Activated naive CD4-positive, alpha-beta T cell (primary cell): ENCODE measurements around the gene UQCC2.

Experiments used
- DNase-seq, 4 experiments: peaks; one replicate each; lab custom pipeline; 2025; lab: John Stamatoyannopoulos, UW

UQCC2 gene

GRCh38 chr6:33705955-33706725 is 5.4 kb downstream of the UQCC2 start:
- no peak for DNase-seq

- no peak for DNase-seq
Measured at GRCh38 chr6:33705268-33705885, 6.1 kb downstream of the UQCC2 start.

GRCh38 chr6:33704215-33705066 is 7.1 kb downstream of the UQCC2 start:
- DNase-seq = no peak

GRCh38 chr6:33702345-33702977 is 9.0 kb downstream of the UQCC2 start:
- DNase-seq = no peak

- DNase-seq = peak in 3 of 4 experiments; percentile 36 to 64 (median 61)
Measured at GRCh38 chr6:33700391-33701050, 11.0 kb downstream of the UQCC2 start.

- DNase-seq = no peak
Measured at GRCh38 chr6:33699739-33700138, 11.8 kb downstream of the UQCC2 start.

- DNase-seq = no peak
Measured at GRCh38 chr6:33699131-33699530, 12.4 kb downstream of the UQCC2 start.

GRCh38 chr6:33698494-33698893 is 13.0 kb downstream of the UQCC2 start:
- DNase-seq = no peak

- no peak for DNase-seq
Measured at GRCh38 chr6:33697845-33698244, 13.7 kb downstream of the UQCC2 start.

- peak in 1 of 4 experiments; percentile 26 for DNase-seq
Measured at GRCh38 chr6:33696548-33697518, 14.7 kb downstream of the UQCC2 start.

- DNase-seq = no peak
Measured at GRCh38 chr6:33696076-33696475, 15.4 kb downstream of the UQCC2 start.

GRCh38 chr6:33695451-33695887 is 16.0 kb downstream of the UQCC2 start:
- DNase-seq = no peak

- DNase-seq = no peak
Measured at GRCh38 chr6:33694977-33695376, 16.5 kb downstream of the UQCC2 start.

- peak in 2 of 4 experiments; percentile 27 to 51 for DNase-seq
Measured at GRCh38 chr6:33694401-33694931, 17.0 kb downstream of the UQCC2 start.

- no peak for DNase-seq
Measured at GRCh38 chr6:33693186-33694105, 18.1 kb downstream of the UQCC2 start.

- DNase-seq = peak in 2 of 4 experiments; percentile 32 to 40
Measured at GRCh38 chr6:33692760-33693158, 18.7 kb downstream of the UQCC2 start.

- DNase-seq = no peak
Measured at GRCh38 chr6:33692078-33692759, 19.3 kb downstream of the UQCC2 start.

- no peak for DNase-seq
Measured at GRCh38 chr6:33691456-33692077, 19.9 kb downstream of the UQCC2 start.
